Left renal pelvis (tissue), 4 donors: ENCODE measurements around the gene KRT32. TPM values are rescaled to one million over a fixed set of nuclear protein-coding genes. Genes with fewer than 3 reads are reported as not detected.

ENCODE experiments used
- DNase-seq, 4 donors: peaks; one replicate each; pipeline ENCODE4 v3.0.0-alpha.2; 2013; ENCODE audit warnings: low read depth in 4 of 4, low spot score in 3 of 4
- polyA plus RNA-seq, 4 donors: library from polyadenylated mRNA; unstranded; fragments of 120-200 nt; gene quantifications; one replicate each; pipeline ENCODE4 v1.2.1, GENCODE V29; 2013; ENCODE audit not compliant: insufficient read length in 4 of 4

The KRT32 gene
- polyA plus RNA-seq, 4 donors = not detected

GRCh38 chr17:41468346-41468745, 1.2 kb upstream of the KRT32 start:
- no peak for DNase-seq

- DNase-seq = no peak
Measured at GRCh38 chr17:41467561-41467960, 375 bp upstream of the KRT32 start.

GRCh38 chr17:41464682-41465081, 2.5 kb downstream of the KRT32 start:
- no peak for DNase-seq

GRCh38 chr17:41464173-41464572, 3.0 kb downstream of the KRT32 start:
- DNase-seq = no peak

- DNase-seq = no peak
Measured at GRCh38 chr17:41463746-41464145, 3.4 kb downstream of the KRT32 start.

- DNase-seq = no peak
Measured at GRCh38 chr17:41462705-41463104, 4.5 kb downstream of the KRT32 start.

GRCh38 chr17:41457676-41458075, 9.5 kb downstream of the KRT32 start:
- DNase-seq = no peak

GRCh38 chr17:41456204-41456603, 11.0 kb downstream of the KRT32 start:
- no peak for DNase-seq

GRCh38 chr17:41455236-41455635, 11.9 kb downstream of the KRT32 start:
- DNase-seq = no peak

GRCh38 chr17:41453066-41453465, 14.1 kb downstream of the KRT32 start:
- no peak for DNase-seq

- DNase-seq = no peak
Measured at GRCh38 chr17:41452281-41452680, 14.9 kb downstream of the KRT32 start.

GRCh38 chr17:41451154-41451728, 15.9 kb downstream of the KRT32 start:
- no peak for DNase-seq

GRCh38 chr17:41449008-41449407, 18.2 kb downstream of the KRT32 start:
- DNase-seq = no peak

GRCh38 chr17:41448506-41448905, 18.7 kb downstream of the KRT32 start:
- no peak for DNase-seq

- no peak for DNase-seq
Measured at GRCh38 chr17:41446806-41447205, 20.4 kb downstream of the KRT32 start.

- DNase-seq = no peak
Measured at GRCh38 chr17:41444640-41445039, 22.5 kb downstream of the KRT32 start.

- no peak for DNase-seq
Measured at GRCh38 chr17:41444186-41444585, 23.0 kb downstream of the KRT32 start.

GRCh38 chr17:41442739-41443138, 24.4 kb downstream of the KRT32 start:
- no peak for DNase-seq

- DNase-seq = no peak
Measured at GRCh38 chr17:41440531-41441033, 26.6 kb downstream of the KRT32 start, which contains the start of gene KRT38. TSS of gene KRT38 (minus strand) at chr17:41440983. CDS start at chr17:41440921, 62 bp downstream.

- DNase-seq = no peak
Measured at GRCh38 chr17:41439375-41439774, 27.8 kb downstream of the KRT32 start.

GRCh38 chr17:41437769-41438168, 29.4 kb downstream of the KRT32 start:
- no peak for DNase-seq

GRCh38 chr17:41437254-41437653, 29.9 kb downstream of the KRT32 start:
- DNase-seq = no peak

- no peak for DNase-seq
Measured at GRCh38 chr17:41434415-41434814, 32.8 kb downstream of the KRT32 start.
